ENCODE results near the gene GMDS.
A peak's percentile ranks its signal among the peaks of the same experiment; 100 is the strongest.

Gene GMDS

DNA sequence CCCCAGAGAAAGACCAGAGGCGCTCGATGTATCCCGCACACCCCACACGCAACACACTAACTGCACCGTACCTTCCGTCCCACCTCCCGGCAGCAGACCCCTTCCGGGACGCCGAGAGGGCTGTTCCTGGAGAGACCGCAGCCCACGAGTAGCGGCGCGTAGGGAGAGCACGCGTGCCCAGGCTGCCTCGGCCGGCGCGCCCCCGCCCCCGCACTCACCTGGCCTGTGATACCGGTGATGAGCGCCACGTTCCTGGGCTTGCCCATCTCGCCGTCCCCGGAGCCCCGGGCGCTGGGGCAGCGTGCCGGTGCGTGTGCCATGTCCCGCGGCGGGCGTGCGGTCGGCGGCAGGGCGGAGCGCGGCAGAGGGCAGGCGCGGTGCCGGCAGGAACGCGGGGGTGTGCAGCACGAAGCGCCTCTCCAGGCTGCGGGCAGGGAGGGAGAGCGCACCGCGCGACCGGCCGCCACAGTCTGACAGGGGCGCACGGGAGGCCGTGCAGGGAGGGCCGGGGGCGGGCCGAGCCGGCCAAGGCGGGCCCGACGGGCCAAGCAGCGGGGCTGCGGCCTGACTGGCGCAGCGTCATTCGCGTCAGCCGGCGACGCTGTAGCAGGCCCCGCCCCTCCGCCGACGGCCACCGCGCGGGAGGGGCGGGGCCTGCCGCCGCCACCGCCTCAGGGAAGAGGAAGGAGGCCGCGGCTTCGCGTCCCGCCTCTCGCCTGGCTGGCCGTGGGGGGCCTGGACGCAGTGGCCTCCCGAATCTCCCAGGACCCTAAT lies at the start of gene GMDS:
GMDS (minus strand) TSS at position 503 of the 774 bp plus-strand sequence.
- peak; percentile 52 to 69 (median 62) for DNase-seq (ENCODE audit: low read depth in 4 of 4, low spot score in 1 of 4)

GRCh38 chr6:2285510-2285909 lies 40.1 kb upstream of the GMDS start:
- DNase-seq (ENCODE audit: low read depth in 4 of 4, low spot score in 1 of 4): no peak

- no peak for DNase-seq (ENCODE audit: low read depth in 4 of 4, low spot score in 1 of 4)
Measured at GRCh38 chr6:2275892-2276242, 30.5 kb upstream of the GMDS start.

- DNase-seq (ENCODE audit: low read depth in 4 of 4, low spot score in 1 of 4): no peak
Measured at GRCh38 chr6:2274981-2275891, 29.8 kb upstream of the GMDS start.

- no peak for DNase-seq (ENCODE audit: low read depth in 4 of 4, low spot score in 1 of 4)
Measured at GRCh38 chr6:2272696-2273095, 27.3 kb upstream of the GMDS start.

DNA sequence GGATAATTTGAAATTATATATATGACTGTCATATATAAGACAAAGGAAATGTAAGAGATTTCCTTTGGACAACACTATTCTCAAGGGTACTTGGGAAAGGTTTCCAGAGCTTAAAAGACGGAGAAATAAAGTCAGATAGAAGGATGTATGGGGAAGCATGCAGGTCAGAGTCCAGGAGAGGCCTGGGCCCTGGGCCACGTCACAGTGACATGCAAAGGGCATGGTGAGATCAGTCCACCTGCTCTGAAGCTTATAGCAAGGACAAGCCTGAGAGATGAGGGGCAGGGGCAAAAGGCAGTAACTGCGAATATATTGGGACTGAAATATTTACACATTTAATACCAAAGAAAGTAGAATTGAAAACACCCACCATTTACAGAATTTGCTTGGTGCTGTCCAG lies 24.6 kb upstream of the GMDS start:
- DNase-seq (ENCODE audit: low read depth in 4 of 4, low spot score in 1 of 4): no peak

DNA sequence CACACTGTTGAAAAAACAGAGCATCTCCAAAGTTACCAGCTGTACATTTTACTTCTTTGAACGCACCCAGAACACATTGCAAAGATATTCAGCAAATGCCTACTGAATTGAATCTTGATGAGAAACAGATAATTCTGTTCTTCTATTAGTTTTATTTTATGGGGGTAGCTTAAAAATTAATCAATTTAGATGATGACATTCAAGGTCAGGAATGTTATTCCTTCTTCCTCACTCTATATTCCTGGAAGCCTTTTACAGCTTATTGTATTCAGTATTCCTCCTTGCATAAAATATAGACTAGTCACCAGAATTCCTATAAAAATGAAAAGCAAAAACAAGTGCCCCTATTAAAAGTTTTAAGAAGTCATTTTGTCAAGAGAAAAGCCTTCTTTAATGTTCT lies 21.4 kb upstream of the GMDS start:
- no peak for DNase-seq (ENCODE audit: low read depth in 4 of 4, low spot score in 1 of 4)

GRCh38 chr6:2266031-2266795 lies 20.8 kb upstream of the GMDS start:
- DNase-seq (ENCODE audit: low read depth in 4 of 4, low spot score in 1 of 4): no peak

DNA sequence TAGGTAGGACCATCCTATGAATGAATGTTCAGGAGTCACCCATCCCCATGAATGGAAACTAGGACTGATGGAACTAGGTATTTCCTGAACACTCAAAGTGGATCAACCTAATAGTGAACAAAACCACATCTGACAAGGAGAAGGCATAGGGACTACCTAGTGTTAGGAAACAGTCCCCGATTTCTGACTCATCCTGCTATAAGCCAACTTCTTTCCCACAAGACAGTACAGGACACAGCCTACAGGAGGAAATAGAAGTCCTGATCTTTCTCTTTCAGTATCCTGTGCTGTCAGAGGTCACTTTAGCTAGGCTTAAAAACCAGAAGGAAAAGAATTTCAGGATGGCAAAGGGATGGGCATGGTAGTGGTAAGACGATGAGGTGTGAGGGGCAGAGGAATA lies 19.5 kb upstream of the GMDS start:
- no peak for DNase-seq (ENCODE audit: low read depth in 4 of 4, low spot score in 1 of 4)

GRCh38 chr6:2263896-2264295 lies 18.5 kb upstream of the GMDS start:
- no peak for DNase-seq (ENCODE audit: low read depth in 4 of 4, low spot score in 1 of 4)

GRCh38 chr6:2259574-2259973 lies 14.2 kb upstream of the GMDS start:
- no peak for DNase-seq (ENCODE audit: low read depth in 4 of 4, low spot score in 1 of 4)

DNA sequence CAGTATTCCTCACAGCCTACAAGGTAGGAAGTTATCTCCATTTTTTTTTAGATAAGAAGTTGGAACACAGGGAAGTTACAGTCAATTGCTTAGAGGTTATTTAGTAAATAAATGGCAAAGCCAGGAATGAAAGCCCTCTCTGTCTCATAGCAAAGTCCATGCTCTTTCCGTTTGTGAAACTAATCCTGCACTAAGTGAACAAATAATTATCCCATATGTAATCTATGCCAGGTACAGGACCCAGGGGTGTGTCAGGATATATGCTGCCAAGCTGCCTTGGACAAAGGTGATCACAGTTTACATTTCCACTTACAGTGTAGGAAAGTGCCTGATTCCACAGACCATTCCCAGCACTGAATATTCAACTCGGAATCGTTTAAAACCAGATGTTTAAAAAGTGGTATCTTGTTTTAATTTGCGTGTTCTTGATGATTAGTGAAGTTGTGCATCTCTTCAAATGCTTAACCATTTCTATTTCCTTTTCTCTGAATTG lies 13.6 kb upstream of the GMDS start:
- no peak for DNase-seq (ENCODE audit: low read depth in 4 of 4, low spot score in 1 of 4)

GRCh38 chr6:2258112-2258511 lies 12.7 kb upstream of the GMDS start:
- no peak for DNase-seq (ENCODE audit: low read depth in 4 of 4, low spot score in 1 of 4)

GRCh38 chr6:2257363-2257762 lies 12.0 kb upstream of the GMDS start:
- DNase-seq (ENCODE audit: low read depth in 4 of 4, low spot score in 1 of 4): no peak

- DNase-seq (ENCODE audit: low read depth in 4 of 4, low spot score in 1 of 4): no peak
Measured at GRCh38 chr6:2254747-2255146, 9.3 kb upstream of the GMDS start.

- DNase-seq (ENCODE audit: low read depth in 4 of 4, low spot score in 1 of 4): no peak
Measured at GRCh38 chr6:2249126-2249525, 3.7 kb upstream of the GMDS start.

GRCh38 chr6:2247664-2248063 lies 2.3 kb upstream of the GMDS start:
- DNase-seq (ENCODE audit: low read depth in 4 of 4, low spot score in 1 of 4): no peak

- DNase-seq (ENCODE audit: low read depth in 4 of 4, low spot score in 1 of 4): peak in 3 of 4 experiments; percentile 7 to 30 (median 7)
Measured at GRCh38 chr6:2245877-2246863, 765 bp upstream of the GMDS start.

GRCh38 chr6:2244261-2245102 lies 923 bp downstream of the GMDS start:
- peak in 1 of 4 experiments; percentile 3 for DNase-seq (ENCODE audit: low read depth in 4 of 4, low spot score in 1 of 4)
